HG02938 (cell line): ENCODE measurements around the gene ALDOC.

Source experiments
- ATAC-seq: cut with Tn5 transposase; IDR thresholded peaks from one replicate; pipeline ENCODE4 v1.9.1; 2021; ENCODE audit warnings: mild to moderate bottlenecking, moderate library complexity; ENCODE audit not compliant: unreplicated experiment

ALDOC gene

DNA sequence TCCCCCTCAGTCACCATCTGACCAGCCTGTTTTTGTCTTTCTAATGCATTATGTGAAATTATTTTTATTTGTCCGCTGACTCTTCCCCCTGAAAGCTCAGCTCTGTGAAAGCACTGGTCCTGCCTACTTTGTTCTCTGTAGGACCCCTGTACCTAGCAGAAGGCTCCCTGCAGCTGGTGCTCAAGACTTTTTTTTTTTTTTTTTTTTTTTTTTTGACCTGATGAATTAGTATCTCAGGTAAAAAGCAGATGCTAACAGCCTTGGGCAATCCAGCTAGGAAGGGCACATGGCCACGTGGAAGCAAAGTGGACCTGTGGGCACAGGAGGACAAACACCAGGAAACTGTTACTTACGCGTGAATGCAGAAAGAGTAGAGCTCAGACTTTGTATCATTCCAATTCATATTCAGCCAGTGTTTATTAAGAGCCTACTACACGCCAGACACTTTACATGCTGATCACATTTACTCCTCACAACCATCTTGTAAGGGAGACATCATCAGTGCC lies 23.6 kb downstream of the ALDOC start:
- no peak for ATAC-seq

DNA sequence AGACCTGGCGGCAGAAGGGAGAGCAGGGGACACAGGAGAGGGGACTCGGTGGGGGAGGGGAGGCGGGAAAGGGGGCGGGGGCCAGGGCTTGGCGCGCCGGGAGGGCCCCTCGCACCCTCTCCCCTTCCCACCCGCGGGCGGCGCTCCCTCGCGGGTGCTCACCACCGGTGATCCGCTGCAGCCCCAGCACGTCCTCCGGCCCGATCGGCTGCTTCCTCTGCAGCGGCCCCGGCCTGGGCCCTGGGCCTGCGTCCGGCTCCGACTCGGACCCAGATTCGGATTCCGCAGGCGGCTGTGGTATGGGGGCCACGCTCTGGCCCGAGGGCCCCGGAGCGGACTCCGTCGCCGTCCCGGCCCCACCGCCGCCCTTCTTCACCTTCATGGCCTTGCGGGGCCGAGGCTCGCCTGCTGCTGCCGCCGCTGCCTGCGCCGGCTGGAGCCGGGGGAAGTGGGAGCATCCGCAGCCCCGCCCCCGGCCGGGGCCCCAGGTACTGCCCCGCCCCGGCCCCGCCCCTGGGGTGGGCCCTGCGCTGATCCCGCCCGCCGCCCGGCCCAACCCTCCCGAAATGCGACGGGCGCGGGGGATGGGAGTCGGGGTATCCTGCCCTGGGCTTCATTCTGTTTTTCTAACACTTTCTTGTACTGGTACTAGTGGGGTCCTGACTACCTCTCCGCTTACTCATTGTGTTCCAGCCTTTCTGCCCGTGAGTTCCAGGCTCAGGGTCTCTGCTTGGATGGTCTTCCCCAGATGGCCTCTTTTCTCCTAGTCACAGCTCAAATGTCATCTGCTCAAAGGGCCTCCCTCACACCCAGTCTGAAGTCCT lies 24.3 kb downstream of the ALDOC start, which contains the start of gene UNC119:
TSS of gene UNC119 (minus strand) at position 449 of the 824 bp plus-strand sequence. CDS start at position 382, 67 bp downstream.
- ATAC-seq: no peak

DNA sequence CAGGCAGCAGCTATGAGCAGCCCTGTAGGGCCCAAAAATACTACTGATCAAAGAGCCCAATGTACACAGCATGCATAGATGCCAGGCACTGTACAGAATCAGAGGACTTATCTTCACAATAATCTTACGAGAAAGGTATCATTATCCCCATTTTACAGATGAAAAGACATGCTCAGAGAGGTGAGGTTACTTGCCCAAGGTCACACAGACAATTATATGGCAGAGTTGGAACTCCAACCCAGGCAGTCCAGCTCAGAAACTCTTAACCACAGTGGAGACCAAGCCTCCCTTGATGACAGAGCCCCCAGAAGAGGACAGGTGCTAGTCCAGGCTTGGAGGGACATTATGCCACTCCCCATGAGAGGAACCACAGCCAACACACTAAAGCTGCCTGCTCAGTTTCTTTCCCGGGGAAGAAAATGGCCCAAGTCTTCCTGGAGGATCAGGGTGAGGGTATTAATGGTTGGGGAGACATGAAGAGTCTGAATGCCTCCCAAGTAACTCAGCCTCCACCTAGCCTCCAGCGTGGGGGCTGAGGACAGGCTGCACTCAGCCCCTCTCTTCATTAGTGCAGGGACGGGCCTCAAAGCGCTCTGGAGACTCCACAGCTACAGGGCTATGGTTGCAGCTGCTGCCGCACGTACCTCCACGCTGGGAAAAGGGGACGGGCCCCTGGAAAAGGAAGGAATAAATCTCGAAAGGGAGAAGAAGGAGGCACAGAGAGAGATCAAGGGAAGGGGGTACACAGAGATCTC lies 25.1 kb downstream of the ALDOC start:
- ATAC-seq: no peak

DNA sequence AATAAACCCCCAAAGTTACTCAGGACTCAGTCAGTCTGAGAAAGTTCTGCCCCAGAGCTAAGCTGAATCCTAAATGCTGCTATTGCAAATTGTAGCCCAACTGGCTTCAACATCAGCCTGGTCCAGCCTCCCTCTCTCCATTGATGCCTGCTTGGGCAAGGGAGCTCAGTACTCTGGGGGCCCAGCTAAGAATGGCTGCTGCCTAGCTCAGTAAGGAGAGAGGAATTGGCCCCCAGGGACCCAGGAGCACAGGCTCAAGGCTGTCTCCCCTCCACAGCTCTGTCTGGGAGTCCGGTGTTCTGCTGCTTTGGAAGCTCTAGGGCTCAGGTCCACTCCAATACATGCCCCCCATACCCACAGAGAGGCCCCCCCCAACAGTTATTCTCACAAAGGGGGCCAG lies 25.8 kb downstream of the ALDOC start:
- ATAC-seq: no peak

DNA sequence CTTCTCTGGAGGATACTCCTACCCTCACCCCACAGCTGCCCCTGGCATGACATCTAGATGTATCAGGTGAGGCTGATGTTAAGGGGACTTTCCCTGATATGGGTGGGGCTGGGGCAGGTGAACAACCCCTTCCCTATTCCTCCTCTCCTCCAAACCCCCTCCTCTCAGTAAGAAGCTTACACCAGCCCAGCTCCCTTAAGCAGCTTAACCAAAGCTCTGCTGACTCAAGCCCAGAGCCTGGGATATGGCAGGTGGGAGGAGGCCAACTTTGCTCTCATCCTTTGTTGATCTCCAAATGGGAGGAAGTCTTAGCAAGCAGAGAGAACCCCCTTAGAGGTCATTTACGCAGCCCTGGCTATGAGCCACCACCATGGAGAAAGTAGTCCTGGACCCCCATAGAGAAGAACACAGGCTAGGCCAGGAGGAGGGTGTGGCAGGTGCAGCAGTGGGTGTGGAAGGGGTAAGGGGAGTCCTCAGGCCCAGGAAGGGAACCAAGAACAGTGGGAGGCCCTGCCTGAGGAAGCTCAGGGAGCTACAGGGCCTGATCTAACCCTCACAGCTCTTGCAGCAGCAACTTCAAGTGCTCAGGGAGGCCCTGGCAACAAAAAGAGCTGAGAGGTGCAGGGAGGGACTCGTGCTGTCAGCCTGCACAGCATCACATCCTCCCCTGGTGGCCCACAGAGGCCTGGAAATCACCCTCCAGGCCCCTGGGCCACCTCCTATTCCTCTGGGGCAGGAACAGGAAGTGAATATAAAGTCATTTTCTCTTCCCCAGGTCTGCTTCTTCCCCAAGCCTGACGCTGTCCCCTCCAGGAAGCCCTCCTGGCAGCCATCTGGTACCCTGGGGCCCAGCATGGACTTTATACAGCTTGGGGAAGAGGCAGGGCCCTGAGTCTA lies 27.2 kb downstream of the ALDOC start:
- no peak for ATAC-seq

DNA sequence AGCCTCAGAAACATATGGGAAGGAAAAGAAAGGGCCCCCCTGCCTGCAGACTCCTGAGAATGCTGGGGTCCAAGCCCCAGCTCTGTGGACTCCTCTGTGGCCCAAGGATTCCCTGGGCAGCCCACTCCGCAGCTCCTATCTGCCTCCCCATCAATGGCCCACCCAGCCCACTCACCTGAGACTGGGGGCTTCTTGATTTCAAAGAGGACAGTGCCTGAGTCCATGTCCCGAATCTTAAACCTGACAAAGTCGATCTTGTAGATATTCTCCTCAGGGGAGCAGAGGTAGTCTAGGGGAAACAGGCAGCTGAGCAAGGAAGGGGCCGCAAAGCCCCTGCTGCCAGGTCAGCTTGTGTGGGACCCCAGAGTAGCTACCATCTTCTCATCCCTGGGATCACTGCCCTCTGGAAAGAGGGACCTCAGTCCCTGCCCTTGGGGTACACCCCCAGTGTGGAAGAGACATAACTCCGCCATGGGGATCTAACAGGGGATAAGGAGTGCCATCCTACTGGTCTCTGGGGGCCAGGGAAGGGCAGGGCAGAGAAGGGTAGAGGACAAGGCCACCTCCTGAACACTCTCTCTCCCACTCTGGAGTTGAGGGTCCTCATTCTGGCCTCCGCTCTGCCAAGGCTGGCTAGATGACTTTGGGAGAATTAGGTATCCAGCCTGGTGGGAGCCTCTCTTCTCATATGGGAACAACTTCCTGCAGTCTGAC lies 28.1 kb downstream of the ALDOC start:
- no peak for ATAC-seq

DNA sequence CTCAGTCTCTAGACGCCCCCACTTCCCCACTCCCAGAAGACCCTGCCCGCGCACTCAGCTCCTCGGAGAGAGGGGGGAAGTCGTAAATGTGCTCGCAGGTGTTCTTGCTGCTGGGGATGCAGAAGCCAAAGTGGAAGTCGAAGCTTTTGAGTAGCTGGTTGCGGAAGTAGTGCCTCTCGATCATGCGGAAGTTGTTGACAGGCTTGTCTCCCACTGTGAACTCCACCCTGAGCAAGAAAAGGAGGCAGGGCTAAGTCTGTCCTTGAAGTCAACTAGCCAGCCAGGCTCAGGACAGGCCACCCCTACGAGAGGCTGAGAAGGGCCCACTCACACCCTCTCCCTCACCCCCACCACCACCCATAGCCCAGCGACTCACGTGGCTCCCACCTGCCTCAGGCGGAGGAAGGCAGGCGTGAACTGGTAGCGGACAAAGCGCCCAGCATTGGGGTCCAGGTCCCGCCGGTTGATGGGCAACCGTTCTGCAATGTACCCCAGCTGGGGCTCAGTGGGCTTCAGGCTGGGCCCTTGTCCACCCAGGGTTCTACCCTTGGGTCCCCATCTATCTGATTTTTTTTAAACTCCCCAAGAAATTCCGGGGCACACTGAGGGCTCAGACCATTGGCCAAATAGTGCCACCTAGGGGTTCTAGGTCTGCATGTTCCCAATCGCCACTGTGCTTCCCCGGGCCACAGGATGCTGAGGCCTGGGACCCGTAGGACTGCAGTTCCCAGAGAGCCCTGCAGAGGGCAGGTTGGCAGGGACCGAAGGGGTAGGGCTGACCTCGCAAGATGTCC lies 28.9 kb downstream of the ALDOC start:
- peak; percentile 34 for ATAC-seq

DNA sequence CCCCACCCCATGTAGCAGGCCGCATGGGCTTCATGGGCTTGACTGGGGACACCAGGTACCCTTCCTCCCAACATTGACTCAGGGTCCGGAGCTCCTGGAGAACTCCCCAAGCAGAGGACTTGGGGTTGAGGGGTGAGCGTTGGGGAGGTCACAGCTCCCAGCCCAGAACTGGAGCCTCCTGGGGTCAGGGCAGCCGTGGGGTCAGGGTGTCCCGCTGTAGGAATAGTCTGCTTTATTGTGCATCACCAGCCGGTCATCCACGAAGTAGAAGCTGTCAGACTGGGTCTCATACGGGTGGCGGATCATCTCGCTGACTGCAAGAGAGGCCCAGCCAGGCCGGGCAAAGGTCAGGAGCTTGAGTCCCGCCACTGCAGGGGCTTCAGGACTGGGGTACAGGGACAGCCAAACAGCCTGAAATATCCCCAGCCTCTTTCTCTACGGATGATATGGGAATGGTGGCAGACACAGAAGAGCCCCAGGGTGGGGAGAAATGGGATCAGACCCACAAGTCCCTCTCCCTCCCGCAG lies 29.5 kb downstream of the ALDOC start:
- no peak for ATAC-seq

DNA sequence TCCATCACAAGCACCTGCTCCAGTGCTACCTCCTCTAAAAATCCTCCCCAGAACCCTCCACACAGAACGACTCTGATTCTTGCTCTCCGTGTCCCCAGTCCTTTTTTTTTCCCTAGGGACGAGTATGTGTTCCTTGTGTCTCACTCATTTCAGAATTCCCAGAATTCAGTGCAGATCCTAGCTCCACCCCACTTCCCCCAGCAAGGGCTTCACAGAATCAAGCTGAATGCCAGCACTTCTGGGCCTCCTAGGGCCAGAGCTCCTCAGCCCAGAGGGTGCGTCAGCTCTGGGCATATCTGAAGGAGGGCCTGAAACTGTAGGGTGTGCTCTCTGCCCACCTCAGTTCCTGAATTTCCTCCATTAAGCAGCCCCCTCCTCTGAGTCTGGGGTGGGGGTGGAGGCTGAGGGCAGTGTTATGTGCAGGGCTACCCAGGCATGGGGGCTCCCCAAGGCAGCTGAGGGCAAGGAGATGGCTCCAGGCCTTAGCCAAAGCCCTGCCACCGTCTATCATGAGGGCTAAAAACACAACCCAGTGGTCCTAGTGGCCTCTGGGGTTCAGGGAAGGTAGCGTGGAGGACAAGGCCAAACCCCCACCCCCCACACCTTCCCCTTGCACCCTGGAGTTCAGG lies 30.8 kb downstream of the ALDOC start:
- ATAC-seq: no peak

DNA sequence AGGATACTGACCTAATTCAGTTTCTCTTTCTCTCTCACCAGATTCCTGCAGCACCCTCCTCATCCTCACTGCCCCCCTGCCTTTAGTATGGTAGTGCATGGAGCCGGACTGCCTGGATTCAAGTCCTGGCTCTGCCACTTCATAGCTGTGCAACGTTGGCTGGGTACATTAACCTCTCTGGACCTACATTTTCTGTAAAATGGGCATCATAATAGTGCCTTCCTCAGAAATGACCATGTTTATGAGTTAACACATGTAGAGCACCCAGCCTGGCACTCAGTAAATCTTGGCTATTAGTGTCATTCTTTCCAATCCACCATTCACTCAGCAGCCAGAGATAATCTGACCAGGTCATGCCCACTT lies 31.6 kb downstream of the ALDOC start:
- no peak for ATAC-seq

DNA sequence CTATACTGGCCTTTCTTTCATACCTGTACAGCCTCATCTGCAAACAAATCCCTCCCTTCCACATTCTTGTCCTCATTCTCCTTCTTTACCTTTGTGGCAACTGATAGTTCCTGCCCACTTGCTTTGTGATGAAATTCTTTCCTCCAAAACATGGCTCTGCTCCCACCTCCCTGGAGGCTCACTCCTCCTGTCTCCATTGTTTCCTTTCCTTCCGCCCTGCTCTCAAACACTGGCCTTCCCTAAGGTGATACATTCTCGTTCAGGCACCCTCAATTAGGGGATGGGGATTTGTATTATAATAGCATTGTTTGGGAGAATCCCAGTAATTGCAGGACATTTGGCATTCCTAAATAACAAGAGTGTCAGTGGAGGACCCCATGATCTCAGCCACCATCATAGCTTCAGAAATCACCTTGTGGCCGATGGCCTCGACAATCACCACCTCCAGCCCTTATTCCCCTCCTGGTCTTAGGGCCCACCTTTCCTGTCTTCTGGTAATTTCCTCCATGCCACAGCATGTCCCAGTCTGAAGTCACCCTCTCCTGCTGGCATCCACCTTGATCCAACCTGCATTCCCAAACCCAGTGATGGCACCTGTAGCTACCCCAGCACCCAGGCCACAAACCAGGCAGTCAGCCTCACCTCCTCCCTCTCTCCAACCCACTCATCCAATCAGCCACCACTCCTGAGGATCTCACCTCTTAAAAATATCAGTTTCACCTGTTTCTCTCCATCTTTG lies 32.1 kb downstream of the ALDOC start:
- no peak for ATAC-seq

DNA sequence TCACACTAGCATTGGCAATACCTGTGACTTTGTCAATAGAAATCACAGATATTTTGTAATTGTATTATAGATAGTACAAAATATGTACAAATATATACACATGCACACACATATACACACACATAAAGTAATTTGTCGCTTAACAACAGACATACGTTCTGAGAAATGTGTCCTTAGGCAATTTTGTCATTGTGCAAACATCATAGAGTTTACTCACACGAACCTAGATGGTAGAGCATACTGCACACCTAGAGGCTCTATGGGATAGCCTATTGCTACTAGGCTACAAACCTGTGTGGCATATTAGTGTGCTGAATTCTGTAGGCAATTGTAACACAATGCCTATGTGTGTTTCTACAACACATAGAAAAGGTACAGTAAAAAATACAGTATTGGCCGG lies 35.3 kb downstream of the ALDOC start:
- ATAC-seq: no peak

DNA sequence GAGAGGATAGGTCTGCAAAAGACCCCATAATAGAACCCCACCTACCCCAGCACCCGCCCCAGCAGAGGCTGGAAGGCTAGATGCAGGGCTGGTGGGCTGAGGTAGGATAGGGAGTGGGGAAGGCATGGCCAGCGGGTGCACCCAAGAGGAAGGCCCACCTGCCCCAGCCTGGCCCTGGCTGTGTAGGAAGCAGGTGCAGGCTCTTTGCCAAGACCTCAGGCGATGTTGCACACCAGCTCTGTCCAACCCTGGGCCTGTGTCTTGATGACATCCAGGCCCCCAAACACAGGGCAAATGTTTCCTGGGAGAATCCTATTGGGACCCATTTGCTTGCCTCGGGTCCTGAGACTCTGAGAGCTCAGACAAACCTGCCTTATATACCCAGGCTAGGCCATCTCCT lies 36.5 kb downstream of the ALDOC start:
- ATAC-seq: no peak

DNA sequence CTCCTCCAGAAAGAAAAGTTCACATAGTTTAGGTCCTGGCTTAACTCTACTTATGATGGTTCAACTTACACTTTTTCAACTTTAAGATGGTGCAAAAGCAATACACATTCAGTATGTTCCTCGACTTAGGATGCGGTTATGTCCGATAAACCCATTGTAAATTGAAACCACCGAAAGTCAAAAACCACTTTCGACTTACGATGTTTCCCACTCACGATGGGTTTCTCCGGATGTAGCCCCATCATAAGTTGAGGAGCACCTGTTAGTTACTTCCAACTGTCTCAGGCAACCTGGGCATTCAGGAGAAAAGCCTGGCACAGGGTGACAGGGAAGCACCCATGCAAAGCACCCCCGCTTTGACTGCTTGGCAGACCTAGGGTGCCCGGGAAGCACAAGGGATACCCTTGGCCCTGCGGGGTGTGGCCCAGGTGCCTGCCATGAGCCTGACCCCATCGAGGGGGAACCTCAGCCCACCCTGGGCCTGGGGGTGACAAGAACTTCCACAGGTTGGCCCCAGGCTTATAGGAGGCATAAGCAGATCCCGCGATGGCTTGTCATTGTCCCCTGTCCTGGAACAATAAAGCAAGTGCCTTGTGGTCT lies 38.3 kb downstream of the ALDOC start:
- no peak for ATAC-seq

DNA sequence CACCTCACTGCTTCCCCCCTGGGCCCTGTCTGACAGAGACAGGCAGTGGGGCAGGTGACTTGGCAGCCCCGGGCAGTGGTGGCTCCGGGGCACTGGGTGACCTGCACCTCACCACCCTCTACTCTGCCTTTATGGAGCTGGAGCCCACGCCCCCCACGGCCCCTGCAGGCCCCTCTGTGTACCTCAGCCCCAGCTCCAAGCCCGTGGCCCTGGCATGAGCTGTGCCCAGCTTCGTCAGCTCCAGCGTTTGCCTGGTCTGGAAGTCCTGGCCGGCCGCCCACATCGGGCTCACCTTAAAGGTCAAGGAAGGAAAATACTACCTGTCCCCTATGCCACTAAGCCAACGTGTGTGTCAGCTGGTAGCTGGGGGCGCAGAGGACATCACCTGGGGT lies 39.5 kb downstream of the ALDOC start:
- no peak for ATAC-seq

DNA sequence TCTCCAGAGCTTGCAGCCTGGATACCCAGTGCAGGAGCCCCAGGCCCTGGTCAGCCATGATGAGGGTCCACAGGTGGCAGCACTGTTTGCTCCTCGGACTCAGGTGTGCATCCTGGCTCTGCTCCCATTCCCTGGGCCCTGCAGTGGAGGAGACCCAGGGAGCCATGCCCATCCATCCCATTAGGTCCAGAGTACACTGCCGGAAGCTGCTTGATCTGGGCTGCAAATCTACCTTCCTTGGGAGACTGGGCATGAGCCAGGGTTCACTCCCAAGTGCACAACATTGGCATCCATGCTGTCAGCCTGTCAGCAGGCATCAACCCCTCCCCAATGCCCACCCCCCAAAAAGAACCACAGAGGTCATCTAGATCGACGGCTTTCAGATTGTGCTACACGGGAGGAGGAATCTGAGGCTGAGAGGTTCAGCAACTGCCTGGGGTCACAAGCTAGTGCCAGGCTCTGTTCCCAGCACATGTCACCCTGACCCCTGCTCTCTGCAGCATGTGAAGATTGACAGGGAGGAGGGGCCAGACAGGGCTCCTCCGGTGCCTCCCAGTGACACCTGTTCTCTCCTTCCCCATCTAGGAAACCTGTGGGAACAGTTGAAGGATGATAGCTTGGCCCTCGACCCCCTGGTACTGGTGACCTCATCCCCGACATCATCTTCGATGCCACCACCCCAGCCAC lies 40.0 kb downstream of the ALDOC start:
- no peak for ATAC-seq

DNA sequence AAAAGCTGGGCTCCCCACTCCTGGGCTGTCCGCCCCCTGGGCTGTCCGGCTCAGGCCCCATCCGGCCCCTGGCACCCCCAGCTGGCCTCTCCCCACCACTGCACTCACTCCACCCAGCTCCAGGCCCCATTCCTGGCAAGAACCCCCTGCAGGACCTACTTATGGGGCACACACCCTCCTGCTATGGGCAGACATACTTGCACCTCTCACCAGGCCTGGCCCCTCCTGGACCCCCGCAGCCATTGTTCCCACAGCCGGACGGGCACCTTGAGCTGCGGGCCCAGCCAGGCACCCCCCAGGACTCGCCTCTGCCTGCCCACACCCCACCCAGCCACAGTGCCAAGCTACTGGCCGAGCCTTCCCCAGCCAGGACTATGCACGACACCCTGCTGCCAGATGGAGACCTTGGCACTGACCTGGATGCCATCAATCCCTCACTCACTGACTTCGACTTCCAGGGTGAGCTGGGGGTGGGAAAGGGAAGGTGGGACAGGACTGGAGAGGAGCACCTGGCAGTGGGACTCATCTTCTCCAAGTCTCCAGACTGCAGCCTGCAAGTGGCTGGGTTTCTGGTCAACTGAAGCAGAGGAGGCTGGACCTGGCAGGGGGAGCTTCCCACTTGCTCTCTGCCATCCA lies 41.8 kb downstream of the ALDOC start:
- no peak for ATAC-seq
